H54 (cell line): ENCODE results near the gene KLHL6.
"Not testable (repeated sequence)": the region's sequence is repeated elsewhere in the genome, so short reads cannot be mapped to it uniquely, and the experiment has no call there.

Experiments
- DNase-seq: peaks from one replicate; pipeline ENCODE4 v3.0.0; 2011; ENCODE audit warnings: low spot score, mixed read lengths; ENCODE audit not compliant: insufficient read length
- FAIRE-seq: peaks from 3 replicates; lab custom pipeline; 2011; peaks lifted over from hg19 to GRCh38; lab: Jason Lieb, UNC
- POLR2A ChIP-seq: IDR thresholded peaks from 2 replicates; pipeline ENCODE4 v1.6.1; 2011; ENCODE audit warnings: low read depth, mild to moderate bottlenecking, low read length

The KLHL6 gene

DNA sequence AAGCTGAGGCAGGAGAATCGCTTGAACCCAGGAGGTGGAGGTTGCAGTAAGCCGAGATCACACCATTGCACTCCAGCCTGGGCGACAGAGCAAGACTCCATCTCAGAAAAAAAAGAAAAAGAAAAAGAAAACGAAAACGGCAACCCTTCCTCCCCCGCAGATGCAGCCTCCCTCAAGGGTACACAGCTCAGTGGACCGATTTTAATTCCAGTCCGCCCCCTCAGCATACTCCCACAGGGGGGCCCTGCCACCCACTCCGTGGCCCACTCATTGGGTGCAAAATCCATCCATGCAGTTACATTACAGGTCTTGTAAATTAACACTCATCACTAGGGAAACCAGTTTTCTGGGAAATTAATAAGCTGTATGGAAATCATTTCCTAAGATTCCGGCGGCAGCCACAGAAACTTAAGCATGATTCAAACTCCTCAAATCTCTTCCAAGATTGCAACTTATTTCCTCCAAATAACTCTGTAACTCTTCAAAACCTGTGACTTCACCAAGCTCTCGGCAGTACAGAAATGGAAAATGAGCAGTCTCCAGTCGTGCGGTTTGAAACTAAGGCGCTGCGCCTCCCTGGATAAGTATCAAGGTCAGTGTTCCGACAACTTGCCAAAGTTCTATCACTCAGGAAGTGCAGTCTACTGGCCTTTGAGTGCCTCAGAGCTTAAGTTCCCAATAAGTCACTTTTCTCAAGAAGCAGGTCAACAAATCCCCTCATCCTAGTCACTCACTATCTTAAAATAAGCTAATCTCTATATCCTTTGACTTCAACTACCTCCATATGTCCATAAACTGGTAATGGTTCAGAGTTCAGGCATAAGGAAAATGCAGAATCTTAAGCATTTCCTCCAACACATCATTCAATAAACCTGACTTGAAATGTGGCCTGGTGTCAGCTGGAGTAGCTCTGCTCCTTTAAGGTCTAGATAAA lies 24.7 kb upstream of the KLHL6 start:
- TF ChIP-seq POLR2A = no peak
- DNase-seq (no peak), FAIRE-seq (no peak)

DNA sequence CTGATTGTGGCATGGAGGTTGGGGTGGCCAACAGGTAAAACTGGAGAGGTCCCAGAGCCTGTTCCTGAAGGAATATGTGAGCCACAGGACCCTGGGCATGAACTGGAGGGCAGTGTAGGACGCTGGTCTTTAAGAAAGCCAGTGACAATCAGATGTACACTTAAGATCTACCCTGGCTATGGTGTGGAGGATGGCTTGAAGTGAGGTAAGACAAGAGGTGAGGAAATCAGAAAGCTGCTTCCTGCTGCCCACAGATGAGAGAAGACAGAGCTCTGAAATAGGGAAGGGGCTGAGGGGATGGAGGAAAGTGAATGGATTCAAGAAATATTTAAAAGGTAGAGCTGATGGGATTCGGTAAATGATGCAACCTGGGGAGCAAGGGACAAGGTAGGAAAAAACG lies 22.7 kb upstream of the KLHL6 start:
- no peak for TF ChIP-seq POLR2A
- no peak for DNase-seq
- FAIRE-seq = no peak

DNA sequence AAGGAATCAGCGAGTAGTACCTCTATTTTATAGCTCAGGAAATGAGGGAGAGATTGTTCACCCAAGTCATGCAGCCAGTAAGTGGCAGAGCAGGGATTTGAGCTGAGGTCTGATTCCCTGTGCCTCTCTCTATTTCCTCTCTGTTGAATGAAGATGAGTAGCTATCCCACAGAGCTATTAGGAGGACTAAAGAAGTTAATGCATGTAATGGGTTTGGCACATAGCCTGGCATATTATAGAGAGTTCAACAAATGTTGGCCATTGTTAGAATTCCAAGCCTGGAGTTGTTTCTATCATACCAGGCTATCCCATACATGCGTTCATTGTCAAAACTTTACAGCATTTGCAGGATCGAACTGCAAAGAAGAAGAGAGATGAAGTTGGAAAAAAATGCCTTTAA lies 21.8 kb upstream of the KLHL6 start:
- no peak for DNase-seq
- no peak for FAIRE-seq
- TF ChIP-seq POLR2A = no peak

DNA sequence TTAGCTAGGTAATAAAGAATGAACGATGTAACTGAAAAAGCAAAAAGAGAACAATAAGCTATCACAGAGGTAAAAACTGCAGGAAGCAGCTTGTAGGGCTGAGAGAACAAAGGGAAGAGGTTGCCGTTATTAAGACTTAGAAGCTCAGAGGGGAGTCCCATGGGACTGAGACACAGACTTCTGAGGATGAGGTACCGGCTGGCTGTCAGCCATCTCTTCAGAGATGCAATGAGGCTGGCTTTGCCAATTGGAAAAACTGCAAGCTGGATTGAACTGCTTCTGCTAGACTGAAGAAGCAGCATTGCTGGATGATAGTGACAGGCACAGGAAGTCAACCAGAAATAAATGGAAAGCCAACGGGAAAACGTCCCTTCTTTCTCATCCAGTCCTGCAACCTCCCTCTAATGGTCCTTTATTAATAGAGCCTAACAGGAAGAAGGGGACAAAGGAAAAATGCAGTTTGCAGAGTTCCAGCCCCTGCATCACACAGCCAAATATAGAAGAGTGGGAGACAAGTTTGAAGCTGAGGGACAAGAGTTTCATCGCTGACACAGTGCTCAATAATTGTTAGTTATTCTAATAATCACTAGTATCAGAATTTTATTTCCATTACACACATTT lies 21.1 kb upstream of the KLHL6 start:
- DNase-seq (no peak), FAIRE-seq (no peak)
- no peak for TF ChIP-seq POLR2A

DNA sequence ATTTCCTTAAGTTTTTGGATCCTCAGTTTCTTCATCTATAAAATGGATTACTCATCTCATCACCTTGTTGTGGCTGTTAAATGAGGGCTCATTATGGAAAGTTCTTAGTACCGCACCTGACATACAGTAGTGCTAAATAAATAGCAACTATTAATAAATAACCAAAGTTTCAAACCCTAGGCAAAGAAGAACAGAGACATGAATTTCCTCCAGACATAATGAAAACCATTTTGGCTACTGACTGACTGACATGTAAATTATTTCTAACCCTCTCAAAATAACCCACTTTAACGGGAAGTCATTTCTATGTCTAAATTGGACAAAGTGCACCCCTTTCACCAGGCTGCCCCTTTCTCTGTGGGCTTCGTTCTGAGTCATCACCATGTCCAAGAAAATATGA lies 17.4 kb upstream of the KLHL6 start:
- no peak for TF ChIP-seq POLR2A
- FAIRE-seq = no peak

DNA sequence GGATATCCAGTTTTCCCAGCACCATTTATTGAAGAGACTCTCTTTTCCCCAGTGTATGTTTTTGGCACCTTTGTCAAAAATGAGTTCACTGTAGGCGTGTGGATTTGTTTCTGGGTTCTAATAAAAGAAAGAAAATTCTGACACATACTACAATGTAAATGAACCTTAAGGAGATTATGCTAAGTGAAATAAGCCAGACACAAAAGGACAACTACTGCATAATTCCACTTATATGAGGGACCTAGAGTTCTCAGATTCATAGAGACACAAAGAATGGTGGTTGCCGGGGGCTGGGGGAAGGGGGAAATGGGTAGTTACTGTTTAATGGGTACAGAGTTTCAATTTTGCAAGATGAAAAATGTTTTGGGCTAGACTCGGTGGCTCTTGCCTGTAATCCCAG lies 14.7 kb upstream of the KLHL6 start:
- not testable (repeated sequence) for DNase-seq

More for the DNA sequence above, 17.4 kb upstream of the KLHL6 start:
- DNase-seq = no peak

DNA sequence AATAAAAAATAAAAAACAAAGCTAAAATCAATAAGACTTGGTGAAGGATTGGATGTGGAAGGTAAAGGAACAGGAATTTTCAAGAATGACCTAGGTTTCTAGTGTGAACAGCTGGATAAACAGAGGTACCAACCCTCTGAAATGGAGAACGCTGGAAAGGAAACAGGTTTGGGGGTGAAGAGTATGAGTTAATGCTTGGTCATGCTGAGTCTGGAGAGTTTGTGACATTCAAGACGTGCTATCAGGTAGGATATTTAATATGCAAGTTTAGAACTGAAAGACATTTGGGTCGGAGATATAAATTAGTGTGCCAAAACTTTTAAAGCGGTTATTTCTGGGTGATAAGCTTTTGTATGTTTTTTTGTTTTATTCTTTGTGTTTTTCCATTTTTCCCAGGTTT lies 11.4 kb upstream of the KLHL6 start:
- FAIRE-seq (no peak), DNase-seq (no peak)
- TF ChIP-seq POLR2A = no peak

More for the DNA sequence above, 14.7 kb upstream of the KLHL6 start:
- FAIRE-seq = not testable (repeated sequence)

DNA sequence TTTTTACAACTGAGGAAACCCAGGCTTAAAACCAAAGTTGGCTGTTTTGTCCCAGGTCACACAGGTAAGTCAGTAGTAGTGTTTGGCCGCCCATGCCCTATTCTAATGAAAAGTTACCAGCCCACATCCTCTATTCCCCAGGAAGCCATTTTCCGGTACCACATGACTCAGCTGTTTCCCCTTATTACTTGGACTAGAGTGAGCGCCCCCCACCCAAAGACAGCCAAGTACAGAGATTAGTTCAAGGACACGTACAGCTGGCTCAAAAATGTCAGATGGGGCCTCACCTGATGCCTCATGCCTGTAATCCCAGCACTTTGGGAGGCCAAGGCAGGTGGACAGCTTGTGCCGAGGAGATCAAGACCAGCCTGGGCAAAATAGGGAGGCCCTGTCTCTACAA lies 8.5 kb upstream of the KLHL6 start:
- FAIRE-seq = no peak
- TF ChIP-seq POLR2A = no peak
- no peak for DNase-seq

DNA sequence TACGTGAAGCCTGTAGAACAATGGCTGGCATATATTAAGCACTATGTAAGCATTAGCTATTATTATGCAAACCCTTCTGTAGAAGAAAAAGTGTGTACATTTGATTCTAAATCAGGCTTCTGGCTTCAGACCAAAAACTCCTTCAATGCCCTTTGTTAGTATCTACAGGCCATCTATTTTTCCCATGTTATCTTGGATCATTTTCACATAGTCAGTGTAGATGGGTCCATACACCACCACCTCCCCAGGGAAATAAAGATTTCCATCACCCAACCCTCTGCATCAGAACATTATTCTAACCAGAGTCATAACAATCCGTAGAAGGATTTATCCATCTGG lies 8.0 kb upstream of the KLHL6 start:
- no peak for DNase-seq
- no peak for TF ChIP-seq POLR2A
- no peak for FAIRE-seq

DNA sequence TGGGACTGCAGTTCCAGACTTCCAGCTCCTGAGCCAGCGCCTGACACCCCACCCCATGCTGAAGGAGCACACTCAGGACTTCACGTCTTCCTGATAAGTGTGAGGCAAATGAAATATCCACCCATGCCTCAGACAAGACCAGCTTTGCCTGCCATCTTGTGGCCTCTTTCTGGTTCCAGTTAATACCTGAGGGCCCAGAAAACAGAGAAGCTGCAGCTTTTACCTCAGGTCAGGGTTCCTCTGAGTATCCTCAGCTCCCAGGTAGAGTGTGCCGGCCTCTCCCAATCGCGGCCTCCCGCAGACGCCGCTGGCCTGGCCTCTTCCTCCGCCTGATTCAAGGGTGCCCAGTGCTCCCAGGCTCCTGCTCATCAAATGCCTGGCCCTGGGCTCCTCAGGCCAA lies 5.1 kb upstream of the KLHL6 start:
- FAIRE-seq (no peak), DNase-seq (no peak)
- no peak for TF ChIP-seq POLR2A

DNA sequence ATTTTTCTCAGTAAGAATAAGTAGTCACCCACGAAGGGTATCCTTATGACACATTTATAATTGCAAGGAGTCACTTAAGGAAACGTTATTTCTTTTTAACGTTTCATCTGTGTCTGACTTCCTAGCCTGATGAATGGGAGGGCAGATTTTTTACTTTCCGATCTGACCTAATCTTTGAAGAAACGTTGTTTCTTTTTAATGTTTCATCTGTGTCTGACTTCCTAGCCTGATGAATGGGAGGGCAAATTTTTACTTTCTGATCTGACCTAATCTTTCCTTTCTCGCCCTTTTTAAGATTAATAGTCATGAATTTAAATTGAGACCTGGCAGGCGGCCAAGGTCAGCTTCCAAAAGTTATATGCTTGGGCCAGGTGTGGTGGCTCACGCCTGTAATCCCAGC lies 3.0 kb upstream of the KLHL6 start:
- FAIRE-seq (no peak), DNase-seq (no peak)
- no peak for TF ChIP-seq POLR2A

DNA sequence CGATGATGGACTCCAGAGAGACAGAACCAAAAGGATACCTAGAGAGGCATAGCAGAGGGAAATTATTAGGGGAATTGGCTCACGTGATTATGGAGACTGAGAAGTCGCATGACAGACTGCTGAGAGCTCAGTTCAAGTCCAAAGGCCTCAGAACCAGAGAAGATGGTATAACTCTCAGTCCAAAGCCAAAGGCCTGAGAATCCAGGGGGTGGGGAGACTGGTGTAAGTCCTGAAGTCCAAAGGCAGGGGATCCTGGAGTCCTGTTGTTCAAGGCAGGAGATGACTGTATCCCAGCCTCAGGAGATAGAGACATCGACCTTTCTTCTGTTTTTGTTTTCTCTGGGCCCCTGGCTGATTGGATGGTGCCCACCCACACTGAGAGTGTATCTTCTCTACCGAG lies 1.2 kb upstream of the KLHL6 start:
- TF ChIP-seq POLR2A = no peak
- DNase-seq (no peak), FAIRE-seq (no peak)

DNA sequence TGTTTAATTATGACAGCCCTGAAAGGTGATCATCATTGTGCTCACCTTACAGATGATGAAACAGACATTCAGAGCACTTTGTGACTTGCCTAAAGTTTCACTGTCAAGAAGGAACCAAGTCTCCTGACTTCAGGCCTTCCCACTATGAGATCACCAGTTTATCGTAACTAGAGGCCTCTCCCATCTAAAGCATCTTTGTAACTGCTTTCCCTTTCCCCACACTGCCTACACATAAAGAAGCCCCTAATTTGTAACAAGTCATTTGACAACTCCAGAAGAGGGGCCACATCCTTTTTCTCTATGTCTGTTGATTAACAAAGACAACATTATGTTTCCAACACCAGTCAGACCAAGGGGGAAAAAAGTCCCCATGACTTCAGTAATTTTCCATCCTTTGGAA lies 1.1 kb downstream of the KLHL6 start:
- TF ChIP-seq POLR2A = no peak
- DNase-seq (no peak), FAIRE-seq (no peak)

DNA sequence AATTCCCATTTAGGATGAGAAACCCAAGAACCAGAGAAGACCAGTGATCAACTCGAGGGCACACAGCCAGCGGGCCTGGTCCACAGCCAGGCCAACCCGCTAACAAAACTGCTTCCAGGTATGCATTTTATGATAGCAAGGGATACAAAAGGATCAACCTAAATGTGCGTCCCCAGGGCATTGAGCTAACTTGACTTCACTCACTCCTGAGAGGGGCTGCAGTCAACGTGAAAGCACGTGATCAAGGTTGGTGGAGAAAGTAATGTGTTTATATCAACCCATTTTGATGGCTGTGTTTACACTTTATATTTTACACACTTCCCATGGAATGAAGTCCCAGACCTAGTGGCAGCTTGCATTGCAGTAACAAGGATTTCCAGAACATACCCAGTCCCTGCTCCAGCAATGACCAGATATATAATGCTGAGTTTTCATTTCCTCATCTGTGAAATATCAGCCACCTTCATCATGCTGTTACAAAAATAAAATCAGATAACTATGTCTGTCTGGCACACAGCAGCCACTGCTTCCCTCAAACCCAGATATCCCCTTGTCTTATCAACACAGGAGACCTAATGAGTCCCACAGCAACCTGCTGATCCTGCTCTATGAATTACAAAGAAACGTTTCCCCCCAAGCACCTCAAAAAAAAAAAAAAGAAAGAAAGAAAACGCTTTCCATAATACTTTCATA lies 2.0 kb downstream of the KLHL6 start:
- FAIRE-seq = no peak
- no peak for DNase-seq
- TF ChIP-seq POLR2A = no peak
